Eye (tissue), 1 donor: ENCODE data around the gene ST6GALNAC3.

Source experiments
- DNase-seq: peaks from one replicate; pipeline ENCODE4 v3.0.0-alpha.2; 2015

Gene ST6GALNAC3

DNA sequence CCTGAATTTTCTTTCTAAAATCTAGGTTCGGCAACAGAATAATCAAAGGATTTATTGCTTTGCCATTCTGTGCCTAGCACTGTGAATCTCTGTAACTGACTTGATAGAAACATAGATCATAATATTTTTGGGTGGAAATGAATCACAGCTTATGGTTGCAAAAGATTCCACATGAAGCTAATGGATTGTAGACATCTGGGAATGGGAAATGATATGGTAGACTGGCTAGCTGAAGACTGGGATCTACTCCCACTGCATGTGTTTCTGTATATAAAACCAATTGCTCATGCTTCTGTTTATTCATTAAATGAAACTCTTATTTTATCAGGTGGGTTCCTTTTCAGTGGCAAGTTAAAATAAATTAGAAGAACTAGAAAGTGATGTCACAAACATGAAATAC, 395.6 kb downstream of the ST6GALNAC3 start:
- DNase-seq: no peak

DNA sequence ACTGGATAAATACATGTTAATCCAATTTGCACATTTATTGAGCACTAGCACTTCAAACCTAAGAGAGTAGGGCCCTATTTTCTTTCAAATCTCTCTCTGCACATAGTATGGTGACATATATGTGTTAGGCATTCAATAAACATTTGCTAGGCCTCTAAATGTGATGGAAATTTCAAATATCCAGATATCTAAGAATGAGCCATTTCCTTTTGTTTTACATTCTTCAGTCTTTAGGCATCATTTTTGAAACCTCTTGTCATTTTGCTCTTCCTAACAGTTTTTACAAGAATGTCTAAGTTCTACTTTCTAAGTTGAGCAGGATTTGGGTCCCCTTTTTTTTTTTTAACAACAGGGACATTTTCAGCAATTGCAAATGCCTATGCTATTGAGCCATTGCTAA, 397.0 kb downstream of the ST6GALNAC3 start:
- DNase-seq: no peak

DNA sequence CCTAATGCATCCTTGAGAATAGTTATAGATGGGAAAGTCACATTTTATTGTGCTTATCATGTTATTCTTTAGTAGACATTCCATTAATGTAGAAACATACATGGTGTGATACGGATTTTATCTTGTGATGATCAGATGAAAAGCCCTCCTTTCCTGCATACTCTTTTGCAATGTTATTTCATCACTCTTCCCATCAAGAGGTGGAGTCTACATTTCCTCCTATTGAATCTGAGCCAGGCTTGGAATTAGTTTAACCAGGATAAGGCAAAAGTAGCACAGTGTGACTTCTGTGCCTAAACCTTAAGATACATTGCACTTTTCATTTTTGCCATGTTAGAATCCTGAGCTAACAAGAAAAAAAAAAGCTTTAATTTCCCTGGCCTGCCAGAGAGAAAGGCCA, 399.0 kb downstream of the ST6GALNAC3 start:
- DNase-seq: no peak

DNA sequence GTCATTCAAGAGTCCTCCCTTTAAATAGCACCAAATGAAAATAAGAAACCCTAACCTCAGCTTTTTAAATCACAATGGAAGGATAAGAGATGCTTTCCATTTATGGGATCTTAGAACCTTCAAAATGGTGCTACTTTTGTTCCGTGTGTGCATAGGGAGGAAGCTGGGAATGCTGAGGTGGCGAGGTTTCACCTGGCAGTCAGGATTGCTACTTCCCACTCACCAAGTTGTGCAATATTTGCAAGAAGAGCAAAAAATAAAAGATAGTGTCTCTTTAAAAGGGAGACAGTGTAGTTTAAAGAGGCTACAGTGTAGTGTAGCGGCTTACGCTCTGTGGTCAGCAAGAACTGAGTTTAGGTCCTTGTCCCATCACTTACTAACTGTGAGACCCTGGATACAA, 400.4 kb downstream of the ST6GALNAC3 start:
- no peak for DNase-seq

DNA sequence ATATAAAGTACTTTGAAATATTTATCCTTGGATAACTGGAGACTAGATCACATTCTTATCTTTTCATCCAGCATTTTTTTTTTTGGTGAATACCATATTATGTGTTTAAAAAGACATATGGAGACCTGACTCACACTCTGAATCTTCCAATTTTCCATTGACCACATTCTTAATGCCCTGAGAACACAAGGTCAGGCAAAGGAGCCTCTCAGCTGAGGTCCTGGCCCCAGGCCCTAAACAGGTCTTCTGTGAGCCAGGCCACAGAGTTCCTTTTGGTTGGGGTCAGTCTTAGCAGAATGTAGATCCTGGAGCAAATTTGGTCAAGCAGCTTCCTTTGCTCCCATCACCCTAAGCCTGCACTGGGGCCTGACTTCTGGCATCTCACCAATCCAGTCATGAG, 402.6 kb downstream of the ST6GALNAC3 start:
- no peak for DNase-seq

DNA sequence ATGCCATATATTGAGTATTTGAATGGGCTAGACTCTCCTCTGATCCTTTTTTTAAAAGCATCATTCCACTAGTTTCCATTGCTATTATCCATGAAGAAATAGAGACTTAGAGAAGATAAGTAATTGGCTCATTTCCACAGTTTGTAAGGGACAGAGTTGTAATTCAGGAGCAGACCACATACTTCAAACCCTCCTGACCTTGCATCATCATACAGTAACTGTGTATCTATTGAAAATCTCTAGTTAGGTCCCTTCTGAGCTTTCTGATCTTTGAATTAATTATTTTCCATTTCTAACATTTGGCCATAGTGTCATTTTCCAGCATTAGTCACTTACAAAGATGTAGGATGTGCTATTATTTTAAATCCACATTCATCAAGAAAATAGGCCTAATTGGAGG, 406.3 kb downstream of the ST6GALNAC3 start:
- no peak for DNase-seq

DNA sequence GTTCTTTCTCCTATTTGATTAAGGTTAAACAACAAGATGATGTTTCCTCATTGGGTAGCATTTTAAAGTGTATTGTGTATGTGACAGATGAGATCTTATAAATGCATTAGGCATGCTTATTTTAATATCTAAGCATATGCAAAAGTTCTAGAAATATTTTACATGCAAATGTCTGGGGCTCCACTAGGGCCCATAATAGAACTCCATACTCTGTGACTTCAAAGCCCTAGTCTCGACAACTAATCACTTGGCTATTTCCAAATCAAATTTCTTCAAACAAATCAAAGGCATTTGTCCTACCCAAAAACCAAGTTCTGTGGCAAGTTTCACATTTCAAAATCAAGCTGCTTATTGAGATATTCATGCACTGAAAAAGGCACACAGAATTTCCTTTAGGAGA, 407.1 kb downstream of the ST6GALNAC3 start:
- DNase-seq: no peak

DNA sequence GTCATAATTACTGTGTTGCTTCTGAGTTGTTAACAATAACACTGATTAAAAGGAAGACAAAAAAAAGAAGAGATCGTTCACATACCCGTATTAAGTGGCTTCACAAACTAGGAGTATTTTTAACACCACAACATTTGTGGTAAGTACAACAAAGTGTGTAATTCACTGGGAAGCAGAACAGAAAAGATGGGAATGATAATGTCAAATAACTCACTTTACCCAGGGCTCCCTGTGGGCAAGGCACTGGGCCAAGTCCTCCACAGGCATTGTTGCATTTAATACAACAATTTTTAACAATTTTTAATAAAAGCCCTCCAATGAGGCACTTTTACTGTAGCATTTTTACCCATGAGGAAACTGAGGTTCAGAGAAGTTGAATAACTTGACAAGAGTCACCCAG, 407.7 kb downstream of the ST6GALNAC3 start:
- no peak for DNase-seq

DNA sequence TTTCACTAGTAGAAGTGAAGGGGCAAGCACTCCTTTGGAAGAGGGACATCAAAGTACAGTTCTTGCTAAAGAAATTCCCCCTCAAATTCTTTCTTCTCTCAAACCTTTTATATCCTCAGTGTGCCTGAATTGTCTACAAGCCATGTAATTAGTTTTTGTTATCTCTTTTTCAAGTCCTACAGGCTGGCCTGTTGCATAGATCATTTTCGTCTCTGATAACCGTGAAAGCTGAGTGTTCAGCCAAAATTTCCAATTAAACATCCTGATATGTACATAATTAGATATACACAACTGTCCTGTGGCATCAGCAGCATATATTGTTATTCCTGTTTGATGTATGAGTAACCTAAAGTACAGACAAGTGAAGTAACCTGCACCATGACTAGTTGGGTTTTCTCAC, 417.2 kb downstream of the ST6GALNAC3 start:
- DNase-seq: no peak

DNA sequence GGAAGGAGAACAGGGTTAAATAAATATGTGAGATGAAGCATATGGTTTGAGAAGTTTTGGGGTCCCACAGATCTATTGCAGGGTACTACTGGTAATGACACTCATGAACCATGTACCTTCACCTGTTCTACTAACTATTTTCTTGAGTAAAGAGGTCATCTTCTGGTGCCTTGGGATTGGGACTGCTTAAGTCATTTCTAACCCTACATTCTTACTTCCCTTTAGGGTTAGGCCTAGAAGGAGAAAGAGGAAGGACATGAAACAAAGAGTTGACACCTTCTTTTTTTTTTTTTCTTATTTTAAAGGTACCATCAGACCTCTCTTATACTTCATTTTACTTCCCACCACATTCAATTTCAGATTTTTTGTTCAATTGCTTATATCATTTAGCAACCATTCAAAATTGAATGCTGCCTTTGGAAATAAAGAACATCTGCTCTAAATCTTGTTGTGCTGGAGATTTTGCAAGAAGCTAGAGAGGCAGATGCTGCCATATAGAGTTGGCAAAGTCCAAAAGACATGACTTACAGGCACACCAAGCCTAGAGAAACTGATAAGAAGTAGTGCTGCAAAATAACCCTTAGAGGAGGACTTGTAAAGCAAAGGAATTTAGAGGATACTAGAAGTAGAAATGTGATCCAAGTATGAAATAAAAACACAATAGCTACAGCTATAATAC, 418.3 kb downstream of the ST6GALNAC3 start:
- DNase-seq: no peak

DNA sequence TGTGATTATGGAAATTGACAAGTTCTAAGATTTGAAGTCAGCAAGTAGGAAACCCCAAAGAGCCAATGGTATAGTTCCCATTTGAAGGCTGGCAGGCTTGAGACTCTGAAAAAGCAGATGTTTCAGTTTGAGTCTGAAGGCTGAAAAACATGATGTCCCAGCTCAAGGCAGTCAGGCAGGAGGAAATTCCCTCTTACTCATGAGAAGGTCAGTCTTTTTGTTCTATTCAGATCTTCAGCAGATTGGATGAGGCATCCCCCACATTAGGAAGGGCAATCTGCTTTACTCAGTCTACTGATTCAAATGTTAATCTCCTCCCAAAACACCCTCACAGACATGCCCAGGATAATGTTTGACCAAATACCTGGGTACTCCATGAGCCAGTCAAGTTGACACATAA, 420.3 kb downstream of the ST6GALNAC3 start:
- no peak for DNase-seq

DNA sequence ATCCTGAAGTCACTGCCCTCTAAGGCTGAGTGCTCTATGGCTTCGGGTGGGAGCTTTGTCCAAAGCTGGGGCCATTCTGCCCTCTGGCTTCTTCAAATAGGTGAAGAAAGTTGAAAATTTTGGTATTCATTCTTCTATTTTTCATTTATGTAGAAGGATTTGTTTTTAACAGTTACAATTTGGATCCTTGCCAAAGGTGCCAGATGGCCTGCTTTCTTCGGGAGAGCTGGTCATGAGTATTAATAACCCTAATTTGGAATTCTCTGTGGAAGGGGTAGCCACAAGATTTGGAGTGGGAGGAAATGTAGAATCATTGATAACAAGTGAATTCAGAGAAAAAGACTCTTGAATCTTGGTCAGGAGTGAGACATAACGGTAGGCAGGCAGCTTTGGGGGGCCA, 422.3 kb downstream of the ST6GALNAC3 start:
- DNase-seq: no peak

DNA sequence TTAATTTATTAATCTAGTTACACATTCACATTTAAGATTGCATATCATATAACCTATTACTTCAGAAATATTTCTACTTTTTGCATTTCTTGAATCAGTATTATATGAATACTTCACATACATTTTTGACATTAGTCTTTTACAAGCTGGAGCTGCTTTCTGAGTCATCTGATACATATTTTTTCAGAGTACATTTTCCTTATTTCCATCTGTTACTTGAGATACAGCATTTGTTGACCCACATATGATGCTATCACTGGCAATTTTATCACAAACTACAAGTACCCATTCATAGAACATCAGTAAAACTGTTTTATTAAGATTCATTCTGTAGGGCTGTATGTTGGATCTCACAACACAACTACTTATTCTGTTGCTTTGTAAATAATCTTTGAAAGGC, 425.6 kb downstream of the ST6GALNAC3 start:
- no peak for DNase-seq

DNA sequence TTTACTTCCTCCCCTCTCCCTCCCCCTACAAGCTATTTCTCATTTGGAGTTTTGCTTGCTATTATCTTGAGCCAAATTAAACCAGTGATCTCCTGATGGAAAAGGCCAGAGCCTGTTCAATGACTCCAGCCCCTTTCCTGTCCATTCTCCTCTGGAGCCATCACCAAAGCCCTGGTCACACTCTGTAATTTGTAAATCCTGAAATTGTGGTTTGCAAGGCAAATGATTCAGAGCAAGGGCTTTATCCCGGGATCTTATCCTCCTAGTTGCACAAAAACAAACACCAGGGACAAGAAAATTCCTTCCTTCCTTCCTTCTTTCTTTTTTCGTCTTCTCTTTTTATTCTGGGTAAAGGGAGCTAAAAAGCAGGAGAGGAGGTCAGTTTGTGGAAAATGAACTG, 426.6 kb downstream of the ST6GALNAC3 start:
- no peak for DNase-seq

DNA sequence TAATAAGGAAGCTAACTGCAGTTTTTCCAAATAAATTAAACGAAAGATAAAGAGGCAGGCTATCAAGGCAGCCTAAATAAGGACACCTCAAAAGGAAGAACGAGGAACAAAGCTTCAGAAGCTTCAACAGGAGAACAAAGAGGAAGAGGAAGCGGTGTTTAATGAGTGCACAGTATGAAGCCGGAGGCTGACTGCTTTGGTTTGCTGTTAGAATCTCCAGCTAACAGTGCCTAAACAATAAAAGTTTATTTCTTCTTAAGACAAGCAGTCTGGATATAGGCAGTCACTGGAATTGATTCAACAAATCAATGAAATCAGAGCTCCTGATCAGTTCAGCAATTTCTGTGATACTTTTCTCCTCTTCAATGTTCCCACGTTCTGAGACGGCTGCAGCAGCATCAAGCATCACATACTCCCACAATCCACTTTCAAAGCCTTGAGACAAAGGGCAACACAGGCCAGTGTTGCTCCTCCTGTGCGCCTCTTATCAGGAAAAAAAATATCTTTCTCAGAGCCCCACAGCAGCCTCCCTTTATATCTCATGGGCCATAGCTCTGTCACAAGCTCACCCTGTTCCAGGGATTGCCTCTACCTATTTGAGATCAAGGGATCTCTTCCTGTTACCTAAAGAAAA, 427.2 kb downstream of the ST6GALNAC3 start:
- DNase-seq: peak; percentile 61

DNA sequence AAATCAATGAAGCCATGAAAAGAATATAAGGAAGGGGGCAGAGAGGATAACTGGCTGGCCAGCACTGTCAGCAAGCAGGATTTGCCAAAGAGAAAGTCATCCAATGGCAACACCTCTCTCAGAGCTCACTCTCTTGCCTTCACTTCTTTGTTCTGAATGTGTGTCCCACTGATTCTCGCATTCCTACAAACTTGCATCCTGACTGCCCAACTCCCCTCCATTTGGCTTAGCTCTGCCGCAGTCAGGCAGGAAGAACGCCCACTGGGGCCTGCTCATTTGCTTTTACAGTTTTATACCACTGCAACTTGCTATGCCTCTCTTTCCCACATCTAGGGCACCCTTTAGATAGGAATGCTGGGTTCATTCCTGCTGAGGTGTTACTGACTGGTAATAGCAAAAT, 428.6 kb downstream of the ST6GALNAC3 start:
- DNase-seq: no peak

DNA sequence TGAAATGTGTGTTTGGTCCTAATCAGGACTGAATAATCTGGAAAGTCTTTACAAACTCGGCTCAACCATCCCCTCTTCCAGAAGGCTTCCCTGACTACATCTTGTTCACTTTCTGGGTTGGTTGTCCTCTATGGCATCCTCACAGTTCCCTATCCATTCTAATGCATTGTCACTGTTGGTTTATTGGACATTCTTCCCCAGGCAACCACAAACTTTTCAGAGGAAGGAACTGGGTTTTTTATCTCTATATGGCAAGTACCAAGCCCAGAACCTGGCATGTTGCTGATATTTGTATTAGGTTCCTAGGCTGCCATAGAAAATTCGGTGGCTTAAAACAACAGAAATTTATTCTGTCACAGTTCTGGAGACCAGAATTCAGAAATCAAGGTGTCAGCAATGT, 429.2 kb downstream of the ST6GALNAC3 start:
- DNase-seq: no peak

DNA sequence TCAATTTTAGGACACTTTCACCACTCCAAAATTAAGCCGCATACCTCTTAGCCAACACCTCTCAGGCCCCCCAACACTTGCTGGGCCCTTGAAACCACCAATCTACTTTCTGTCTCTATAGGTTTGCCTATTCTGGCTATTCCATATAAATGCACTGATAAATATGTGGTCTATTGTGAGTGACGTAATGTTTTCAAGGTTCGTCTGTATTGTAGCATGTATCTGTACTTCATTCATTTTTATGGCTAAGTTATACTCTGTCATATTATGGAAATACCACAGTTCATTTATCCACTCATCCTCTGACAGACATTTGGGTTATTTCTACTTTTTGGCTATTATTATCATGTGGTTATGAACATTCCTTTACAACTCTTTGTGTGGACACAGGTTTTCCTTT, 432.8 kb downstream of the ST6GALNAC3 start:
- no peak for DNase-seq

DNA sequence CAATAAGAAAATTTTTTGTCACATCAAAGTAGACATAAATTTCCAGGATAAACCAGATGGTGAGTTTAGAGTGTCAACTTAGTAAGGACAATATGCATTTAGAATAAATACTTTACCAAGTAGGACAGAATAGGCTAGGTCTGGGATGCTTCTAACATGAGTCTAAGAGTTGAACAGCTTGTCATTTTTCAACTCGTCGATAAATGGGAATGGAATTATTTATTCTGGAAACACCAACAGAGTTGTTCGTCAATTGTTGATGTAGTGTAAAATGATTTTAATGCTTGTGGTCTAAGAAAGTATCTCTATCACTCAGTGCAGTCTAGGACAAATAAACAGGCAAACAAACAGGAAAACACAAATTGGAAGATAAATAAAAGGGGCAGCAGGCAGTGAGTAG, 434.3 kb downstream of the ST6GALNAC3 start:
- no peak for DNase-seq

DNA sequence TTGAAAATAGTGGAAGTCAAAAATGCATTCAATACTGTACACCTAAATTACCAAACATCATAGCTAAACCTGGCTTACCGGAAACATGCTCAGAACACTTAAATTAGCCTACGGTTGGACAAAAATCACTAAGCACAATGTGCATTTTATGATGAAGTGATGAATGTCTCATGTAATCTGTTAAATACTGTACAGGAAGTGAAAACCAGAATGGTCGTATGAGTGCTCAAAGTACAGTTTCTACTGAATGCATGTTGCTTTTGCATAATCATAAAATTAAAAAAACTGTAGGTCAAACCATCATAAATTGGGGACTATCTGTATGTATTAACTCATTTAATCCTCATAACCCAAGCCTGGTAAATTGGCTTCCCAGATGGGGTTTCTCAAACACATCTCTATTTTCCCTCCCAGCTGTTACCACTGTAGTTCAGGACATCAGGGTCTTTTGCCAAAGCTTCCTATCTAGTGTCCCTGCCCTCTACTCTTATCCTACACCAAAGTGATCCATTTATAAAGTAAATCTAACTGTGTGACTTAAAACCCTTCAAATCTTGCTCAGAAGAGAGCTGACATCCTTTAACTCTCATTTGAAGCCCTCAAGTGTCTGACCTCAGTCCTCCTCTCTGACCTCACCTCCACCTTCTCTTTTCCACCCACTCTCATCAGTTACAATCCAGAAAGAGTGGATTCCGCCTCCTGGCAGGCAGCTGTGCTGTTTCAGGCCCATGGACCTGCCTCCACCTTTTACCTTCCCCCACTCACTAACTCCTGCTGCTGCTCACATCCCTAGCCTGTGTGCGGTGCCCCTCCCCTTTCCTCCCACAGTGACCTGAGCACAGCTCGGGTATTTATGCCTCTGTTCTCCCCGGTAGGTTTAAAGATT, 436.4 kb downstream of the ST6GALNAC3 start:
- no peak for DNase-seq

DNA sequence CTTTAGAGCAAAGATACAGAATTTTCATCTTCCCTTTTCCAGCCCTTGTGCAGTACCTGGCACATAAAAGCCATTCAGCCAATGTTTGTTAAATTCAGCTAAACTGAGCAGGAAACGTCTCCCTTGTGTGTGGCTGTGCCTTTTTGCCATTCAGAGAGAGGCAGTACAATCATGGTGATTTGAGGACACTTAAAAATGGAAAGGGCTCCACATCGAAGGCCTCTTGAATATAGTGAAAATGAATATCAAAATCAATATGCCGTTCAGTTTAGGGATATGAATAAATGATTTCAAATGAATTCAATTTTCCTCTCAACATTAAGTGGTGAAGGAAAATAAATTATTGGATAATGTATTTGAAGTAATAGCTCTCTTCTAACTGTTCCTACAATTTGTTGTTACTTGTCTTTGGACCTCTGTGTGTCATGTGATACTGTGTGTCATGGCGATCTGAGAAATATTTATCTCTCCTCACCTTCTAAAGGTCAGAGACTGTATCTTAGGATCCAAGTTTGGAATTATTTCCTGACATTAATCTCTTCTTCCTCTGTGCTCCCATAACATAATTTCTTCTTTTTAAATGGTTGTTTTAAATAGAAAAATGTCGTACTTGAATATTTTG, 437.1 kb downstream of the ST6GALNAC3 start:
- no peak for DNase-seq

DNA sequence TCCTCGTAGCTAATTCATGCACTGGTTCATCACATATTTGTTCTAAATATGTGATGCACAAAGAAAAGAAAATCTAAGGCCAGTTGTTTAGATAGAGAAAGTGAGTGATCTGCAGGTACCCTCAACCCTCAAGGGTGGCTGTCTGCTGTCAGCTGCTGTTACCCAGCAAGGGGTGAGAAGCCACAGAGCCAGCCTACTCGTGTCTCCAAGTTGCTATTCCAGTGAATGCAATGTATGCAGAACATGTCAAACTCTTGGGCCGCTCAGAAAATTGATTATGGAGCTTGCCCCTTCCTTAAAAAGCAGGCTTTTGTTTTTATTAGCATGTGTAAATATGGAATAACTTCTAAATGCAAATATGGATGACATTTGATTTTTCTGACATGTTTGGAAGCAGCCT, 456.4 kb downstream of the ST6GALNAC3 start:
- no peak for DNase-seq

DNA sequence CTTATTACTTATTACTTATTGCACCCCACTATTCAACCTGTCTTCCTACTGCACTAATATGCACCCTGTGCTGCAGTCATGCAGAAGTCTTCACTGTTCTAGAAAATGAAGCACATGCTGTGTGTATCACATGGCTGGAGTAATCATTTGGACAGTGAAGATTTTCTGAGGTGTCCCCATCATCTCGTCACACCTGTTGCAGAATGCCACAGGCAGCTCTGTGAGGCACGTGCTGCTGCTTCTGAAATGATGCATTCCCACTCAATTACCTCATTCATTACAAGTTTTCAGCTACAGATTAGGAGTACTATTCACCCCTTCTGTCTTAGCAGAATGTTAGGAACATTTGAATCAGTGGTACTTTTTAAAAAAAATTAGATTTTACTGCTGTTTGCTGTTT, 467.1 kb downstream of the ST6GALNAC3 start:
- DNase-seq: no peak

DNA sequence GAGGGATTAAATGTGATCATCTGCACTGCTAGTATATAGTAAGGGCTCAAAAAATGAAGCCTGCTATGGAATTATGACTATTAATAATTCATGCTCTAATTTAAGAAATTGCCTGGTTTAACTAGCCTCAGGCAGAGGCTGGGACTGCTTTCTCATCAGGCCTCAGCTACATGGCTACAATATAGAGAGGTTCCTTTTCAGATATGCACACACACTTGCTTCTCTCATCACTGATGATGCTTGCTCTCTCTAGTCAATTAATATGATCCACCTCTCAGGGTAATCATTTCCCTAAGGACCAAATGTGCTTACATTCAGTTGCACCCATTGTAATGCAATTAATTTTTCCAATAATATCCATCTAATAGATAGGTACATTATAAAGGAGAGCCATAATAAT, 467.8 kb downstream of the ST6GALNAC3 start:
- DNase-seq: no peak
